SK-N-SH (cell line): ENCODE data around the gene GHRH. TPM values are rescaled to one million over a fixed set of nuclear protein-coding genes. Genes with fewer than 3 reads are reported as not detected.

Experiments used
- CTCF ChIA-PET: fragments of 300-600, 350-600 bp; formaldehyde crosslinking; extraction: SDS; loops from one replicate; lab custom pipeline; 2021; lab: Yijun Ruan, JAX
- POLR2A ChIA-PET: fragments of 350-600 bp; sonication (Branson Sonifier 250); formaldehyde crosslinking; extraction: SDS; loops from one replicate; lab custom pipeline; 2020; ENCODE audit warnings: antibody characterized with exemption, inconsistent platforms; lab: Yijun Ruan, JAX
- DNase-seq: peaks from one replicate; pipeline ENCODE4 v3.0.0; 2012
- H2AFZ ChIP-seq: fragments of 200-600 bp; sonication (generic); 2 replicates; pipeline ENCODE4 v1.8.1; 2016; ENCODE audit warnings: antibody characterized with exemption, mild to moderate bottlenecking, low read depth
- H3F3A ChIP-seq: fragments of 200-600 bp; sonication (generic); replicated peaks from 2 replicates; pipeline ENCODE3; 2016; ENCODE audit warnings: antibody characterized with exemption, mild to moderate bottlenecking; ENCODE audit not compliant: insufficient read depth
- H3K27ac ChIP-seq, 2 experiments: fragments of 200-500 bp in 1 of 2; fragments of 200-600 bp in 1 of 2; sonication (Bioruptor generic) in 1 of 2; sonication (generic), shearing (Covaris generic) in 1 of 2; 2 replicates each; pipeline versions ENCODE4 v1.5.1 to v1.6.1; 2014 to 2016; ENCODE audit warnings: low read depth in 2 of 2, inconsistent platforms in 1 of 2, low read length in 1 of 2, mild to moderate bottlenecking in 1 of 2, mixed read lengths in 1 of 2
- H3K27me3 ChIP-seq: fragments of 200-600 bp; sonication (generic), shearing (Covaris generic); 2 replicates; pipeline ENCODE4 v1.6.1; 2016; ENCODE audit warnings: mixed run types; ENCODE audit not compliant: insufficient read depth
- H3K36me3 ChIP-seq, 2 experiments: fragments of 200-500 bp in 1 of 2; fragments of 200-600 bp in 1 of 2; sonication (Bioruptor generic) in 1 of 2; sonication (generic) in 1 of 2; replicated peaks in 1 of 2; 2 replicates each; pipeline versions ENCODE3 to v1.5.1; 2014 to 2016; ENCODE audit warnings: low read length in 1 of 2, mild to moderate bottlenecking in 1 of 2; ENCODE audit not compliant: insufficient read depth in 2 of 2, control insufficient read depth in 1 of 2
- H3K4me1 ChIP-seq, 2 experiments: fragments of 200-500 bp in 1 of 2; fragments of 200-600 bp in 1 of 2; sonication (Bioruptor generic) in 1 of 2; sonication (generic), shearing (Covaris generic) in 1 of 2; 2 replicates each; pipeline versions ENCODE4 v1.5.1 to v1.6.1; 2014 to 2016; ENCODE audit warnings: low read depth in 1 of 2, low read length in 1 of 2, mixed run types in 1 of 2; ENCODE audit not compliant: insufficient read depth in 2 of 2, control insufficient read depth in 1 of 2
- H3K4me2 ChIP-seq: fragments of 200-600 bp; sonication (generic), shearing (Covaris generic); 2 replicates; pipeline ENCODE4 v1.6.1; 2017; ENCODE audit warnings: mixed run types
- H3K4me3 ChIP-seq, 2 experiments: fragments of 200-500 bp in 1 of 2; fragments of 200-600 bp in 1 of 2; sonication (Bioruptor generic) in 1 of 2; sonication (generic), shearing (Covaris generic) in 1 of 2; 2 replicates each; pipeline versions ENCODE4 v1.5.1 to v1.8.1; 2014 to 2016; ENCODE audit warnings: low read depth in 2 of 2, inconsistent platforms in 1 of 2, low read length in 1 of 2, mild to moderate bottlenecking in 1 of 2, mixed read lengths in 1 of 2, moderate library complexity in 1 of 2
- H3K79me2 ChIP-seq: fragments of 200-600 bp; sonication (generic); 2 replicates; pipeline ENCODE4 v1.8.1; 2017; ENCODE audit warnings: mild to moderate bottlenecking; ENCODE audit not compliant: insufficient read depth
- H3K9ac ChIP-seq: fragments of 200-600 bp; sonication (generic); 2 replicates; pipeline ENCODE4 v1.6.1; 2017; ENCODE audit warnings: mixed run types
- H3K9me2 ChIP-seq: fragments of 200-600 bp; sonication (generic); 2 replicates; pipeline ENCODE4 v1.6.1; 2017; ENCODE audit warnings: mixed run types
- H3K9me3 ChIP-seq: fragments of 200-600 bp; sonication (generic); 2 replicates; pipeline ENCODE4 v1.6.1; 2017; ENCODE audit warnings: mixed run types, mild to moderate bottlenecking, moderate library complexity
- H4K20me1 ChIP-seq: fragments of 200-600 bp; sonication (generic); 2 replicates; pipeline ENCODE4 v1.6.1; 2017; ENCODE audit warnings: mild to moderate bottlenecking, mixed run types; ENCODE audit not compliant: insufficient read depth
- CHD2 ChIP-seq: fragments of 150-350 bp; IDR thresholded peaks from 2 replicates; pipeline ENCODE4 v1.6.1; 2018; ENCODE audit warnings: low read length; ENCODE audit not compliant: partially characterized antibody
- CTCF ChIP-seq: fragments of 200-600 bp; sonication (generic); IDR thresholded peaks from 2 replicates; pipeline ENCODE4 v1.6.1; 2017; ENCODE audit warnings: antibody characterized with exemption, mild to moderate bottlenecking, moderate library complexity
- EZH2phosphoT487 ChIP-seq: fragments of 200-600 bp; sonication (generic); IDR thresholded peaks from 2 replicates; pipeline ENCODE4 v1.6.1; 2017; ENCODE audit warnings: low read depth, mixed run types, mild to moderate bottlenecking, antibody characterized with exemption, moderate library complexity, borderline replicate concordance
- FOSL2 ChIP-seq: IDR thresholded peaks from 2 replicates; pipeline ENCODE4 v1.4.0; 2012; ENCODE audit warnings: low read depth, mild to moderate bottlenecking, moderate library complexity, borderline replicate concordance
- GABPA ChIP-seq: IDR thresholded peaks from 2 replicates; pipeline ENCODE4 v1.4.0; 2012; ENCODE audit warnings: low read depth, mild to moderate bottlenecking
- JUND ChIP-seq: IDR thresholded peaks from 2 replicates; pipeline ENCODE4 v1.4.0; 2012
- NRF1 ChIP-seq: IDR thresholded peaks from 2 replicates; pipeline ENCODE4 v1.6.1; 2012; ENCODE audit warnings: low read depth, mild to moderate bottlenecking, low read length
- SMC3 ChIP-seq: IDR thresholded peaks from 2 replicates; pipeline ENCODE4 v1.6.1; 2012; ENCODE audit warnings: low read depth, low read length, improper control_type of control experiment
- YY1 ChIP-seq: IDR thresholded peaks from 2 replicates; pipeline ENCODE4 v1.4.0; 2012; ENCODE audit warnings: low read depth, mild to moderate bottlenecking
- WGBS: methylation state at CpG from one replicate; pipeline ENCODE4 v1.1.6; 2017; ENCODE audit warnings: low lambda C conversion rate; 5-methylcytosine and 5-hydroxymethylcytosine counted together
- polyA plus RNA-seq, 3 experiments: library from polyadenylated mRNA; depleted of rRNA; stranded (reverse); fragments of >200 nt; gene quantifications; 2 replicates each; pipeline ENCODE4 v1.2.3, GENCODE V29; 2012
- TF ChIP-seq, protein P1 (sequence below): IDR thresholded peaks from 2 replicates; pipeline ENCODE4 v1.4.0; 2012; ENCODE audit warnings: low read depth, borderline replicate concordance

GHRH gene
- polyA plus RNA-seq, 1 of the 3 experiments (the other 2 are of a cell fraction), result not detected

- Histone ChIP-seq H2AFZ (no peak overlapping the region), H3K79me2 (no peaks in the 10 kb centered on the region), H3K4me3 (no peak overlapping the region), H3K4me2 (no peak overlapping the region), H3K27me3 (no peaks in the 10 kb centered on the region), H3K36me3 (peaks cover 72 to 94% of the 10 kb centered on the region in 2 experiments), H4K20me1 (no peaks in the 10 kb centered on the region), H3K4me1 (peaks cover 0 to 50% of the 10 kb centered on the region in 2 experiments; a peak in 2 of 4 replicates), H3K27ac (peak overlapping the region in 1 of 2 experiments; percentile 68; a peak in 2 of 4 replicates), H3K9me3 (no peaks in the 10 kb centered on the region), H3K9me2 (no peaks in the 10 kb centered on the region), H3K9ac (no peak overlapping the region), H3F3A (no peaks in the 10 kb centered on the region)
- no peak for DNase-seq
- ChIA-PET CTCF (interaction anchor here (1.4 to 2.2 kb wide), 2 partner anchors 33 to 85 kb away, joined by 4 to 8 read pairs; no protein-coding TSS in a partner anchor), POLR2A (no interaction called here)
- TF ChIP-seq EZH2phosphoT487, result no peak
- TF ChIP-seq SMC3, result no peak
- no peak for TF ChIP-seq FOSL2
- 97% methylated on average over 6 of the region's 6 CpGs for WGBS
Measured at GRCh38 chr20:37228082-37228481, 33.5 kb downstream of the GHRH start.

- Histone ChIP-seq H3K36me3 (peaks cover 69 to 93% of the 10 kb centered on the region in 2 experiments), H3K4me1 (peaks cover 0 to 42% of the 10 kb centered on the region in 2 experiments; a peak in 2 of 4 replicates), H3K27ac (peak overlapping the region in 1 of 2 experiments; percentile 72; a peak in 2 of 4 replicates), H2AFZ (no peak overlapping the region)
- CTCF ChIA-PET, result interaction anchor here (1.4 to 2.2 kb wide), 2 partner anchors 31 to 86 kb away, joined by 4 to 8 read pairs; no protein-coding TSS in a partner anchor
- WGBS, result 89% methylated on average over 3 of the region's 3 CpGs
- no peak for TF ChIP-seq JUND
- no peak for TF ChIP-seq CTCF
- TF ChIP-seq, protein P1, sequence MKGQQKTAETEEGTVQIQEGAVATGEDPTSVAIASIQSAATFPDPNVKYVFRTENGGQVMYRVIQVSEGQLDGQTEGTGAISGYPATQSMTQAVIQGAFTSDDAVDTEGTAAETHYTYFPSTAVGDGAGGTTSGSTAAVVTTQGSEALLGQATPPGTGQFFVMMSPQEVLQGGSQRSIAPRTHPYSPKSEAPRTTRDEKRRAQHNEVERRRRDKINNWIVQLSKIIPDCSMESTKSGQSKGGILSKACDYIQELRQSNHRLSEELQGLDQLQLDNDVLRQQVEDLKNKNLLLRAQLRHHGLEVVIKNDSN, result no peak
- TF ChIP-seq GABPA, result no peak
- no peak for TF ChIP-seq NRF1
- no peak for TF ChIP-seq CHD2
- no peak for TF ChIP-seq YY1
- TF ChIP-seq, all 33 proteins: peak for 0
- Histone ChIP-seq H3K4me3 (no peak overlapping the region), H3K79me2 (0 out of 2 replicates have a peak, but pooled peaks cover 4% of the 10 kb centered on the region), H3K9ac (no peak overlapping the region), H3F3A (no peaks in the 10 kb centered on the region), H3K27me3 (no peaks in the 10 kb centered on the region), H4K20me1 (no peaks in the 10 kb centered on the region), H3K9me3 (no peaks in the 10 kb centered on the region), H3K9me2 (no peaks in the 10 kb centered on the region), H3K4me2 (no peak overlapping the region)
- DNase-seq, result no peak
- POLR2A ChIA-PET, result no interaction called here
Measured at GRCh38 chr20:37226889-37227288, 34.7 kb downstream of the GHRH start.
